PC-3 (cell line): ENCODE measurements around the gene THRB. TPM values are rescaled to one million over a fixed set of nuclear protein-coding genes. Genes with fewer than 3 reads are reported as not detected.

ENCODE experiments used
- ATAC-seq: fragments of 200-7000 bp; cut with Tn5 transposase; 2 replicates; pipeline ENCODE4 v1.9.1; 2020; ENCODE audit warnings: mild to moderate bottlenecking, moderate library complexity
- BruUV-seq: library from RNA; stranded (reverse); fragments of 400-500 nt; replicated peaks from 2 replicates; lab custom pipeline; 2021; lab: Mats Ljungman, UMichigan
- CTCF ChIA-PET: fragments of 300-600 bp; sonication (Branson Sonifier 250); formaldehyde crosslinking; loops from one replicate; lab custom pipeline; 2022; ENCODE audit warnings: antibody characterized with exemption; lab: Charles Lee
- POLR2A ChIA-PET: fragments of 300-600 bp; sonication (Branson Sonifier 250); formaldehyde crosslinking; loops from one replicate; lab custom pipeline; 2022; ENCODE audit warnings: antibody characterized with exemption; ENCODE audit not compliant: unreplicated experiment; lab: Charles Lee
- DNase-seq: peaks from one replicate; pipeline ENCODE4 v3.0.0-alpha.2; 2015
- H2AFZ ChIP-seq: fragments of 300-600 bp; sonication (generic); 2 replicates; pipeline ENCODE4 v1.6.0; 2016; ENCODE audit warnings: antibody characterized with exemption, low read length
- H3F3A ChIP-seq: fragments of 300-600 bp; sonication (generic); one replicate; pipeline ENCODE4 v1.6.0; 2017; ENCODE audit warnings: antibody characterized with exemption, low read length, control low read depth, mild to moderate bottlenecking; ENCODE audit not compliant: unreplicated experiment
- H3K27ac ChIP-seq: fragments of 300-600 bp; sonication (generic); 2 replicates; pipeline ENCODE4 v1.5.1; 2016; ENCODE audit warnings: mild to moderate bottlenecking, low read length
- H3K27me3 ChIP-seq: fragments of 300-600 bp; sonication (generic); 2 replicates; pipeline ENCODE4 v1.6.1; 2016; ENCODE audit warnings: low read length, mixed read lengths
- H3K36me3 ChIP-seq: fragments of 300-600 bp; sonication (generic); 2 replicates; pipeline ENCODE4 v1.6.1; 2016; ENCODE audit warnings: low read depth, mixed run types, low read length, mixed read lengths
- H3K4me1 ChIP-seq: fragments of 300-600 bp; sonication (generic); 2 replicates; pipeline ENCODE4 v1.5.1; 2016; ENCODE audit warnings: low read length; ENCODE audit not compliant: insufficient read depth
- H3K4me2 ChIP-seq: fragments of 300-600 bp; sonication (generic); 2 replicates; pipeline ENCODE4 v1.6.0; 2016; ENCODE audit warnings: low read length
- H3K4me3 ChIP-seq: fragments of 300-600 bp; sonication (generic); 2 replicates; pipeline ENCODE4 v1.5.1; 2016; ENCODE audit warnings: mild to moderate bottlenecking, low read length, mixed read lengths
- H3K79me2 ChIP-seq: fragments of 300-600 bp; sonication (generic); 2 replicates; pipeline ENCODE4 v1.6.1; 2017; ENCODE audit warnings: low read length, mixed read lengths
- H3K9ac ChIP-seq: fragments of 300-600 bp; sonication (generic); 2 replicates; pipeline ENCODE4 v1.6.0; 2016; ENCODE audit warnings: mild to moderate bottlenecking, low read length
- H3K9me2 ChIP-seq: fragments of 300-600 bp; sonication (generic); replicated peaks from 2 replicates; pipeline ENCODE4 v1.6.1; 2016; ENCODE audit warnings: mixed run types, low read length, mixed read lengths
- H3K9me3 ChIP-seq: fragments of 300-600 bp; sonication (generic); 2 replicates; pipeline ENCODE4 v1.6.1; 2016; ENCODE audit warnings: low read length, mixed read lengths
- H4K20me1 ChIP-seq: fragments of 300-600 bp; sonication (generic); 2 replicates; pipeline ENCODE4 v1.6.1; 2016; ENCODE audit warnings: low read length, mixed read lengths
- EZH2 ChIP-seq: fragments of 300-600 bp; sonication (generic); IDR thresholded peaks from one replicate; pipeline ENCODE4 v1.6.1; 2017; ENCODE audit warnings: antibody characterized with exemption, mild to moderate bottlenecking, low read length; ENCODE audit not compliant: unreplicated experiment
- EZH2phosphoT487 ChIP-seq: fragments of 300-600 bp; sonication (generic); IDR thresholded peaks from 2 replicates; pipeline ENCODE4 v1.6.1; 2018; ENCODE audit warnings: mild to moderate bottlenecking, antibody characterized with exemption, low read length, borderline replicate concordance
- intact Hi-C: fragments of 100-400 bp; cut with micrococcal nuclease; formaldehyde crosslinking; loops from 2 replicates; pipeline ENCODE4 v1.9.0; 2023
- total RNA-seq: library from RNA; depleted of rRNA; stranded (reverse); fragments of >200 nt; gene quantifications from 2 replicates; pipeline ENCODE4 v1.2.3, GENCODE V29; 2014
- TF ChIP-seq, protein P1 (sequence below): fragments of 300-600 bp; sonication (generic); conservative IDR thresholded peaks from 2 replicates; pipeline ENCODE4 v1.5.1; 2017; ENCODE audit warnings: antibody characterized with exemption, low read depth, mild to moderate bottlenecking, low read length

Gene THRB
- total RNA-seq, 1 experiment from 2014 or later = 9.7 TPM

DNA sequence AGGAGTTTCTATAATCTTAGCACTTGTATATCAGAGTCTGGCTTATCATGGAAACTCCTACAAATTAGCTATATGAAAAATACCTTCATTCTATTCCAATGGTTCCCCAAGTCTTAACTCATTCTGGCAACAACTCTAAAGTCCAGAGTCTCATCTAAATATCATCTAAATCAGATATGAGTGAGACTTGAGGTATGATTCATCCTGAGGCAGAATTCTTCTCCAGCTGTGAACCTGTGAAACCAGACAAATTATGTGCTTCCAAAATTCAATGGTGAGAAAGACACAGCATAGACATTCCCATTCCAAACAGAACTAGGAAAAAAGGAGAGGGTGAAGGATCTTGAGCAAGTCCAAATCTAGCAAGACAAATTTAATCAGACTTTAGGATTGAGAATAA lies 138.8 kb downstream of the THRB start:
- no peak for DNase-seq
- POLR2A ChIA-PET = no interaction called here
- 0 out of 2 replicates have a peak, but pooled peaks cover 3% of the 10 kb centered on the region for H3K4me1 ChIP-seq

DNA sequence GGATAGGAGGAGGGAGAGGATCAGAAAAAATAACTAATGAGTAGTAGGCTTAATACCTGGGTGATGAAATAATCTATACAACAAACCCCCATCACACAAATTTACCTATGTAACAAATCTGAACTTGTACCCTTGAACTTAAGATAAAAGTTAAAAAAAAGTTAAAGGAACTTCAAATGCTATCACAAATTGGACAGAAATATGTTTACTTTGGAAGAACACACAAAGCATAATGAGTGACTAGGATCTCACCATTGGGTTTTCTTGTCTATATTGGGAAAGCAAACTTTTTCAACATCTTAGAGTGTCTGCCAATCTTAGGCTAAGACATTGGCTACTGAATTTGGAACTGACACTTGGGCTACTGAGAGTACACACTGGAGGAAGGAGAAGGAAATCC lies 140.4 kb downstream of the THRB start:
- Histone ChIP-seq H4K20me1 (no peaks in the 10 kb centered on the region), H3K4me2 (no peak overlapping the region), H3K79me2 (no peaks in the 10 kb centered on the region), H3K9me2 (no peaks in the 10 kb centered on the region), H3K9me3 (no peaks in the 10 kb centered on the region), H3K9ac (no peak overlapping the region), H3K4me1 (0 out of 2 replicates have a peak, but pooled peaks cover 3% of the 10 kb centered on the region), H3K36me3 (no peaks in the 10 kb centered on the region), H3F3A (no peaks in the 10 kb centered on the region), H2AFZ (no peak overlapping the region), H3K4me3 (no peak overlapping the region), H3K27me3 (no peaks in the 10 kb centered on the region), H3K27ac (no peak overlapping the region)
- no TSS peak for BruUV-seq
- DNase-seq = no peak
- intact Hi-C loops = no loop called here
- ATAC-seq = no peak
- ChIA-PET CTCF (no interaction called here), POLR2A (no interaction called here)
- TF ChIP-seq EZH2phosphoT487 = no peak
- TF ChIP-seq, protein P1, sequence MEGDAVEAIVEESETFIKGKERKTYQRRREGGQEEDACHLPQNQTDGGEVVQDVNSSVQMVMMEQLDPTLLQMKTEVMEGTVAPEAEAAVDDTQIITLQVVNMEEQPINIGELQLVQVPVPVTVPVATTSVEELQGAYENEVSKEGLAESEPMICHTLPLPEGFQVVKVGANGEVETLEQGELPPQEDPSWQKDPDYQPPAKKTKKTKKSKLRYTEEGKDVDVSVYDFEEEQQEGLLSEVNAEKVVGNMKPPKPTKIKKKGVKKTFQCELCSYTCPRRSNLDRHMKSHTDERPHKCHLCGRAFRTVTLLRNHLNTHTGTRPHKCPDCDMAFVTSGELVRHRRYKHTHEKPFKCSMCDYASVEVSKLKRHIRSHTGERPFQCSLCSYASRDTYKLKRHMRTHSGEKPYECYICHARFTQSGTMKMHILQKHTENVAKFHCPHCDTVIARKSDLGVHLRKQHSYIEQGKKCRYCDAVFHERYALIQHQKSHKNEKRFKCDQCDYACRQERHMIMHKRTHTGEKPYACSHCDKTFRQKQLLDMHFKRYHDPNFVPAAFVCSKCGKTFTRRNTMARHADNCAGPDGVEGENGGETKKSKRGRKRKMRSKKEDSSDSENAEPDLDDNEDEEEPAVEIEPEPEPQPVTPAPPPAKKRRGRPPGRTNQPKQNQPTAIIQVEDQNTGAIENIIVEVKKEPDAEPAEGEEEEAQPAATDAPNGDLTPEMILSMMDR = no peak
- TF ChIP-seq EZH2 = no peak

More for the DNA sequence above, 138.8 kb downstream of the THRB start:
- CTCF ChIA-PET = no interaction called here
- Histone ChIP-seq H4K20me1 (no peaks in the 10 kb centered on the region), H3K9me3 (no peaks in the 10 kb centered on the region), H3K4me2 (no peak overlapping the region), H3K79me2 (no peaks in the 10 kb centered on the region), H2AFZ (no peak overlapping the region), H3F3A (no peaks in the 10 kb centered on the region), H3K27me3 (no peaks in the 10 kb centered on the region), H3K9me2 (no peaks in the 10 kb centered on the region), H3K27ac (no peak overlapping the region), H3K4me3 (no peak overlapping the region), H3K9ac (no peak overlapping the region), H3K36me3 (no peaks in the 10 kb centered on the region)
- TF ChIP-seq, protein P1 = no peak
- TF ChIP-seq EZH2 (no peak), EZH2phosphoT487 (no peak)
- no peak for ATAC-seq
- intact Hi-C loops = loop anchor here (5.0 kb wide), 1 partner anchor 236 kb away; no protein-coding TSS in a partner anchor
- BruUV-seq = no TSS peak

DNA sequence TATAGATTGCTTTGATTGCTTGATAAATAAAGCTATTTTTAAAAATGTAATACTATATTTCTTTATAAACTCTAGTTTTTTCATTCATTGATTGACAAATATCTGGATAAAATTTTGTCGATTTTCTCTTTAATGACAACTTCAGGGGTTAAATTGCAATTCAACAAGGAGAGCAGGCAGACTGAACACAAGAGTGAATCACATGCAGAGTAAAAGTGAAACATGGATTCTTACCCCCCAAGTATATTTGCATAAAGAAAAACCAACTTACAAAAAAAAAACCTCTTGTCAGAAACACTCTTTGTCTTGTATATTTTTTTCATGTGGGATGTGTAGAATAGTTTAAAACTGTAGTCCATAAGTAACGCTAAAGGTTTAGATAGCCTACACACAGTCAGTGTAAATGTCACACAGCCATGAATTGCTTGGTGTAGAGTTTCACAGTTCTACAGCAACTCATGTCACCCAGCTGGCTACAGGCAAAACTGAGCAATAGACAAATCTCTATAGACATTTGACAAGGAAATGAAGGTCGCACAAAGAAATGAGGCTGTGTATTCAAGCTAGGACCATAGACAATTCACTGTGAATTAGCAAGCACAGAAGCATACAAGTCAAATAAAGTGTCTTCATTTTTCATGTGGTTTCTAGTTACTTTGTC lies 141.6 kb downstream of the THRB start:
- no peaks in the 10 kb centered on the region for H3K9me2 ChIP-seq
- H2AFZ ChIP-seq = no peak overlapping the region
- DNase-seq = no peak
- no peaks in the 10 kb centered on the region for H3F3A ChIP-seq
- BruUV-seq = no TSS peak
- POLR2A ChIA-PET = no interaction called here
- ATAC-seq = no peak
- H3K9me3 ChIP-seq = no peaks in the 10 kb centered on the region
- H3K4me3 ChIP-seq = no peak overlapping the region
- H3K9ac ChIP-seq = no peak overlapping the region
- no peaks in the 10 kb centered on the region for H3K27me3 ChIP-seq
- H3K79me2 ChIP-seq = no peaks in the 10 kb centered on the region
- no peak overlapping the region for H3K4me2 ChIP-seq
- no peaks in the 10 kb centered on the region for H3K36me3 ChIP-seq
- TF ChIP-seq, protein P1 = no peak
- TF ChIP-seq EZH2 (no peak), EZH2phosphoT487 (no peak)
- H4K20me1 ChIP-seq = no peaks in the 10 kb centered on the region
- no peak overlapping the region for H3K27ac ChIP-seq
- intact Hi-C loops = no loop called here
- 0 out of 2 replicates have a peak, but pooled peaks cover 3% of the 10 kb centered on the region for H3K4me1 ChIP-seq
- CTCF ChIA-PET = no interaction called here
